Glomerular endothelial cell (primary cell): ENCODE results near the gene OIP5. TPM values are rescaled to one million over a fixed set of nuclear protein-coding genes. Genes with fewer than 3 reads are reported as not detected.
A peak's percentile ranks its signal among the peaks of the same experiment; 100 is the strongest.
"Not testable (repeated sequence)": the region's sequence is repeated elsewhere in the genome, so short reads cannot be mapped to it uniquely, and the experiment has no call there.

Experiments
- DNase-seq: peaks from one replicate; pipeline ENCODE4 v3.0.0-alpha.2; 2011; ENCODE audit warnings: low read depth, low spot score; ENCODE audit errors: extremely low read depth
- total RNA-seq: library from RNA; depleted of rRNA; stranded (reverse); fragments of >200 nt; gene quantifications from 2 replicates; pipeline ENCODE4 v1.2.3, GENCODE V29; 2015

OIP5 gene
- total RNA-seq, 1 donor from 2014 or later, result 2.9 TPM

DNA sequence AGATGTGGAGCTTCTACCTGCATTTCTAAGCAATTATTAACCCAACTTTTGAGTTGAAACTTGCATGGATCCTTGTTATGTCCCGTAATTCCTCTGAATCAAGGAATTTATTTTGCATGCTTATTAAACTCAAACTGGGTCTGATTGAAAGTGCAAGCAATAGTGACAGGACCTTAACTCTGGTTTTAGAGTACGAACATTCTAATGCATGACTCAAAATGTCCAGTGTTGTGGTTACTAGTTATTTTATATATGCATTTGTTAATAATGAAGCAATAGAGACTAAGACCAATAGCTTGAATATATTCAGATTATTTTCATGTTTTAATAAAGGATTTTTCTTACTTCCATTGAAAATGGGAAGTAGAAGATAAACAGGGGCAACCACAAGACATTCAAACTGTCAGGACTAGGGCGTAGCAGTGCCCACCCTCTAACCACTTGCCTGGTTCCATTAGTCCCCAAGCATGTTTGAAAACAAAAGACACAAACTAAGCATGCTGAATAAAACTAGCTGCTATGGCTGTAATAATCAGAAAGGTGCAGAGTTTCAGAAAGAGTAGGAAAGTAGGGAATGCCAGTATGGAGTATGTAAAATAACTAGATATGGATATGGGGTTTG, 28.1 kb downstream of the OIP5 start:
- no peak for DNase-seq

DNA sequence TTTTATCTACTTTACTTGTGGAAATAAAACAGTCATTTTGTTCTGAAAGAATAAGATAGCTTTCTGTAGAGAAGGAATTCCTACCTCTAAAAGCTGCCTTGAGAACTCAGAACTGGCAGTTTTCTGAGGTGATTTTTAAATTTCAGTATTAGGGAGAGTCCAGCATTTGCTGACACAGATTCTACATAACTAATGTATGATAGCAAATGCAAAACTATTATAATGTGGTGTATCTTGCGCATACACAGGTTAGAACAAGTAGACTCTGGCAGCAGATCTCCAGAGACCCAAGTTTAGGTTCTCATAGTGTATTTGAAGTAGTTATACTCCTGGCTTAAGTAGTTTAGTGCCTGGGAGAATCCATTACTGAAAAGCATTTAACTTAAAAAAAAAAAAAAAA, 30.8 kb downstream of the OIP5 start:
- no peak for DNase-seq

DNA sequence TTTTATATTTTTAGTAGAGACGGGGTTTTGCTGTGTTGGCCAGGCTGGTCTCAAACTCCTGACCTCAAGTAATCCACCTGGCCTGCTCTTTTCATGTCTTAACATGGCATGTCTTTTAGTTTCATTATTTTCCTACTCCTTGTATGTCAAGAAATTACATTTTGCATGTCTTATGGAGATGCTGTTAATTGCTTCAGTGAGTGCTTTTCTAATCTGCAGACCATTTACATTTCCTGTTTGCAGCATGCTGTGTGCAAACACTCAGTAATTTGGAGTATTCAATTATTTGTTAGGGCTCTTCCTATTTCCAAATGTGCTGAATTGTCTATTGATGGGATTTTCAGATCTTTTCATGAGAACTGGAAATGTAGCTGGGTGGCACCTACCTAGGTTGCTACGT, 31.3 kb downstream of the OIP5 start:
- not testable (repeated sequence) for DNase-seq

DNA sequence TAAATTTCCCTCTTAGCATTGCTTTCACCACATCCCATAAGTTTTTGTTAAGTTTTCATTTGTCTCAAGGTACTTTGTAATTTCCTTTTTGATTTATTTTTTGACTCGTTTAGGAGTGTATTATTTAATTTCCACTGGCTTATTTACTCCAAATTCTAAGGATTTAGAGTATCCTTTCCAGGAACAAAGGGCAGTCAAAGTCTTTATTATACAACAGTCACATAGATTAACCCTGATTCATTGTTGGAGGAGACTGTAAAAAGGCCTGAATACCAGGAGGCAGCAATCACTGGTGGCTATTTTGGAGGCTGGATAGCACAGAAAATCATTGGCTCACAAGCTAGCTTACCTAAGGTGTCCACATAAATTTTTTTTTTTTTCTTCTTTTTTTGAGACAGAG, 39.9 kb downstream of the OIP5 start:
- no peak for DNase-seq

DNA sequence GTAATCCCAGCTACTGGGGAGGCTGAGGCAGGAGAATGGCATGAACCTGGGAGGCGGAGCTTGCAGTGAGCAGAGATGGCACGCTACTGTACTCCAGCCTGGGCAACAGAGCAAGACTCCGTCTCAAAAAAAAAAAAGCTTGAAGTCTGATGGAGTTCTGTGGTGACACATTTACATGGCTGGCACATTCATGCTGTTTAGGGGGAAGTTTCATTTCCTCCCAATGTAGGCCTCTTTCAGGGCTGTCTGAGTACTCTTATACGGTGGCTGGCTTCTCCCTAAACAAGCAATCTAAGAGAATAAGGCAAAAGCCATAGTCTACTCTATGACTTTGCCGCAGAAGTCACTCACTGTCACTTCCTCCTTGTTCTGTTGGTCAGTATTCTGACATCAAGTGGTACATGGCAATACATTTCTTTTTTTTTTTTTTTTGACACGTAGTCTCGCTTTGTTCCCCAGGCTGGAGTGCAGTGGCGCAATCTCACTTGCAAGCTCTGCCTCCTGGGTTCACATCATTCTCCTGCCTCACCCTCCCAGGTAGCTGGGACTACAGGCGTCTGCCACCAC, 41.2 kb downstream of the OIP5 start:
- DNase-seq, result no peak

DNA sequence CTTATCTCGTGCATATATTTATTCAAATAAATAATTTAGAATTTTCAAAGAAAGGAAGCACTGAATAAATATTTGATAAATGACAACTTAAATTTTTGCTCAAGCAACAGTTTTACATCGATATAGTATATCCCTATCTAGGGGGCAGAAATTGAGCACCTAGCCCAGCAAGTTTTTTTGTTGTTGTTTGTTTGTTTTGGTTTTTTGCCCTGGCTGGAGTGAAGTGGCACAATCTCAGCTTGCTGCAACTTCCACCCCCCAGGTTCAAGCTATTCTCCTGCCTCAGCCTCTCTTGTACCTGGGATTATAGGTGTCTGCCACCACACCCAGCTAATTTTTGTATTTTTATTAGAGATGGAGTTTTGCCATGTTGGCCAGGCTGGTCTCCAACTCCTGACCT, 42.4 kb downstream of the OIP5 start:
- DNase-seq, result no peak

DNA sequence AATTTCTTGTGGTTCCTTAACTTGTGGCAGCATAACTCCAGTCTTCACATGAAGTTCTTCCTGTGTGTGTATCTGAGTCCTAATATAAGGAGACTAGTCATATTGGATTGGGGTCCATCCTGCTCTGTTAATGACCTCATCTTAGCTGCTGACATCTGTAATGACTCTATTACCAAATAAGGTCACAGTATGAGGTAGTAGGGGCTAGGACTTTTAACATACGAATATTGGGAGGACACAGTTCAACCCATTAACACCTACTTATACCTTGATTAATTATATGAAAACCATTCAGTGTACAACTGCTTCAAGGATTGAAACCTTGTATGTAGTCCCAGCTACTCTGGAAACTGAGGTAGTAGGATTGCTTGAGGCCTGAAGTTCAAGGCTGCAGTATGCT, 43.9 kb downstream of the OIP5 start:
- DNase-seq, result no peak

DNA sequence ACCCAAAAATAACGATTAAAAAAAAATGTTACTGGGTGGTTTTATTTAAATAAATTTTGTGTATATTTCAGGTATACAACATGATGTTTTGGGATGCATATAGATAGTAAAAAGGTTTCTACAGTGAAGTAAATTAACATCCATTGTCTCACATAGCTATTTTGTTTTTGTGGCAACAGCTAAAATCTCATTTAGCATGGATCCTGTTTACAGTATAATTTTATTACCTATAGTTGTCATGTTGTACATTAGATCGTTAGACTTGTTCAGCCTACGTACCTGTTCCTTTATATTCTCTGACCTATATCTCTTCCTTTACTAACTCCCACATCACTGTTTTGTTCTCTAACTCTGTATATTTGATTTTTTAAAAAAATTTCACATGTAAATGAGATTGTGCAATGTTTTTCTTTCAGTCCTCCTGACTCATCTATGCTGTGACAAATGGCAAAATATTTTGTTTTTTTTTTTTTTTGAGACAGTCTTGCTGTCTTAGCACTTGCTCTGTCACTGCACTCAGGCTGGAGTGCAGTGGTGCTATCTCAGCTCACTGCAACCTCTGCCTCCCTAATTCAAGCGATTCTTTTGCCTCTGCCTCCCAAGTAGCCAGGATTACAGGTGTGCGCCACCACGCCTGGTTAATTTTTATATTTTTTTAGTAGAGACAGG, 45.6 kb downstream of the OIP5 start:
- no peak for DNase-seq

DNA sequence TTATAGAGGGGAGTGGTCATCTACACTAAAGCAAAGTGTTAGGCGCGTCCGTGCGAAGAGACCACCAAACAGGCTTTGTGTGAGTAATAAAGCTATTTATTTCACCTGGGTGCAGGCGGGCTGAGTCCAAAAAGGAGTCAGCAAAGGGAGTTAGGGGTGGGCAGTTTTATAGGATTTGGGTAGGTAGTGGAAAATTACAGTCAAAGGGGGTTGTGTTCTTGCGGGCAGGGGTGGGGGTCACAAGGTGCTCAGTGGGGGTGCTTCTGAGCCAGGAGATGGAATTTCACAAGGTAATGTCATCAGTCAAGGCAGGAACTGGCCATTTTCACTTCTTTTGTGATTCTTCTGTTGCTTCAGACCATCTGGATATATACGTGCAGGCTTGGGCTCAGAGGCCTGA, 47.1 kb downstream of the OIP5 start:
- no peak for DNase-seq

DNA sequence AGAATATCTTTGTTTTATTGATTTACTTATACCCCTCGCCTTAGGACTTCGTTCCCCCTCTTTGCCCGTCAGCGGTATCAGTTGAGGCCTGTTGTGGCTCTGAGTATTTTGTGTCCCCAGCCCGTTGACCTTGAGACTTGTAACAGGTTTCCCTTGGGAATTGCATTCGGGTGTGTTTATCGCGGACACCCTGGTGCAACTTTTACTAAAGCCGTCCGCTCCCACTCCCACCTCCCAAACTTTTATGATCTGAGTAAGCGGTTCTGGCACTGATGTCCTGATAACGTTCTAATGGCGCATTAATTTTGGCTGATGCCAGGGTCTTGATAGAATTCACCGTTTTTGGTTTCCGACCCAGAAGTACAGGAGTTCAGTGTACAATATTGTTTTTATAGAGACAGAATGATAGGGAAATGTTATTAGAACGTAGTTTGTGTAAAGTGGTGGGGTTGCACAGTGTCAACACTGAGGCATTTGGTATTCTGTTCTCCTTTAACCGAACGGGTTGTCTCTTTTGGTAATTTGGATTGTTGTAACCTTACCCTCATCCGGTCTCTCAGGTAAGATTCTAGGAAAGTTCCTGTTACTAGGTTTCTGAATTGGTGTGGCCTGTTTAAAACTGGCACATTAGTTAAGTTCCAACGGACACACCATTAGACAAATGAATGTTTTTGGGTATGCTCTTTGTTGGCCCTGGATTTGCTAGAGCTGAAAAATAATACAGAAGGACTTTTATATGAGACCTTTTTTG, 47.8 kb downstream of the OIP5 start:
- no peak for DNase-seq

DNA sequence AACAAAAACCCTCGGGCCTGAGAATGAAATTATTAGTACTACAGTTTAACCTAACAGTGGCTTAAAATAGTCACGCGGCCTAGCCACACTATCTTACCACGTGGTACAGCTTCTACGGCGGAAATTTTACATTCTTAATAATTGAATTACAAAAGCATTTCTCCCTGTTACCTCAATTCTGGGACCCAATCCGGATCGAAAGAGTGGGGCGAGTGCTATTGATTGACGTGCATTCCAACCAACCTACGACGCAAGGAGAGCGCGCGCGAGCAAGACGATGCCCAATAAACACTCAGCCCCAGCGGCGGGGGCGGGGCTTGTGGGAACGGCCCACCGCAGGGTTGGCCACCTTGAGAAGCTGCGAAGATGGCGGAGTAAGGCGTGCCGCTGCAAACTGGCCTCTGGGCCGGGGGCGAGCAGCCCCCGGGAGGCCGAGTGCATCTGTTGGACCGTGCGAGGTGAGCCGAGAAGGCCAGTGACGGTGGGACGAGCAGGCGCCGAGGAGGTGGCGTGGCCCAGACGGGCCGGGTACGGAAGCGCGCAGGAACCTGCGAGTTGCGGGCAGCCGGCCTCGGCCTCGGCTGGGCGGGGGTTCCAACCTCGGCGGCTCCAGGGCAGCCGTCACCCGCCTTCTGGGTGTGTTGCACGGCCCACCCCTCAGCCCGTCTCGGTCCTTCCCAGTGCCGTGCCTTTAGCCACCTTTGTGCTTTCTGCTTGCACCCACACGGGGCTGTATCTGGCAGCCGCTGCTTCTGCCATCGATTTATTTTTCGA, 48.6 kb downstream of the OIP5 start:
- DNase-seq, result peak; percentile 97

DNA sequence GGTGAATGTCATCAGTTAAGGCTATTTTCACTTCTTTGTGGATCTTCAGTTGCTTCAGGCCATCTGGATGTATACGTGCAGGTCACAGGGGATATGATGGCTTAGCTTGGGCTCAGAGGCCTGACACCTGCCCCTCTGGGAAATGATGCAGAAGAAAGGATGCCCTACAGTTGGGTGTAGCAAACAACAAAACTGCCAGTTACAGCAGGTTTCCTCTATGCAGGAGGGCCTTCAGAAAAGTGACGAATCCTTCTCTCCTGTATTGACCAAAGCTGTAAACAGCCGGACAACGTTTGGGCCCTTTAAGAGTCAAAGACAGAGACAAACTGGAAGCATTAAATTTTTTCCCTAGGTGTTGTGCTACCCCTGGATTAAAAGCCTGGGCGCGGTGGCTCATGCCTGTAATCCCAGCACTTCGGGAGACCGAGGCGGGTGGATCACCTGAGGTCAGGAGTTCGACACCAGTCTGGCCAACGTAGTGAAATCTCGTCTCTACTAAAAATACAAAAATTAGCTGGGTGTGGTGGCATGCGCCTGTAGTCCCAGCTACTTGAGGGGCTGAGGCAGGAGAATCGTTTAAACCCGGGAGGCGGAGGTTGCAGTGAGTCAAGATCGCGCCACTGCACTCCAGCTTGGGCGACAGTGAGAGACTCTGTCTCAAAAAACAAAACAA, 49.3 kb downstream of the OIP5 start:
- not testable (repeated sequence) for DNase-seq

DNA sequence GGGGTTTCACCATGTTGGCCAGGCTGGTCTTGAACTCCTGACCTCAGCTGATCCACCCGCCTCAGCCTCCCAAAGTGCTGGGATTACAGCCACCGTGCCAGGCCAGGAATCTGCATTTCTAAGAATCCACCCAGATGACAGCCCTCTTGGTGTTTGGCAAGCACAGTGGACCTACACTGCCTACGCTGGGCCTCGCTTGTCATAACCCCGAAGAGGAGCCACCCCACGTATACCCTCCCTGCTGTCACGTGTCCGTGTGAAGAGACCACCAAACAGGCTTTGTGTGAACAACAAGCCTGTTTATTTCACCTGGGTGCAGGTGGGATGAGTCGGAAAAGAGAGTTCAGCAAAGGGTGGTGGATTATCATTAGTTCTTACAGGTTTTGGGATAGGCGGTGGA, 50.0 kb downstream of the OIP5 start:
- DNase-seq, result not testable (repeated sequence)

DNA sequence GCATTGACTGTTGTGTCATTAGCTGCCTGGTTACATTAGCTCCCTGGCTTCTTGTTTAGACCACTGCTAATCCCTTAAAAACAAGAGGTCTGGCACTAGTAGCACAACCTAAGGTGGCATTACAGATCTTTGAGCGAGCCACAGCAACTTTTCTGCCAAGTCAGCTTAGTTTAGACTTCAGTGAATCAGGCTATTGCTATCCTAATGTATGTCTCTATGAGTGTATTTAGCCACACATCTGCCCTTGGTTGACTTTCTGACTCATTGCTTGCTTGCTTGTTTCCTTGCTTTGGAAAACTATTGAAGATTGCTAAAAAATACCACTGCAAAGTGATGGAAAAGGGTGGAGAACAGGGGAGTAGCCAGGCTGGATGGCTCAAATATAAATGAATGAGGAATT, 51.2 kb downstream of the OIP5 start:
- DNase-seq, result no peak

DNA sequence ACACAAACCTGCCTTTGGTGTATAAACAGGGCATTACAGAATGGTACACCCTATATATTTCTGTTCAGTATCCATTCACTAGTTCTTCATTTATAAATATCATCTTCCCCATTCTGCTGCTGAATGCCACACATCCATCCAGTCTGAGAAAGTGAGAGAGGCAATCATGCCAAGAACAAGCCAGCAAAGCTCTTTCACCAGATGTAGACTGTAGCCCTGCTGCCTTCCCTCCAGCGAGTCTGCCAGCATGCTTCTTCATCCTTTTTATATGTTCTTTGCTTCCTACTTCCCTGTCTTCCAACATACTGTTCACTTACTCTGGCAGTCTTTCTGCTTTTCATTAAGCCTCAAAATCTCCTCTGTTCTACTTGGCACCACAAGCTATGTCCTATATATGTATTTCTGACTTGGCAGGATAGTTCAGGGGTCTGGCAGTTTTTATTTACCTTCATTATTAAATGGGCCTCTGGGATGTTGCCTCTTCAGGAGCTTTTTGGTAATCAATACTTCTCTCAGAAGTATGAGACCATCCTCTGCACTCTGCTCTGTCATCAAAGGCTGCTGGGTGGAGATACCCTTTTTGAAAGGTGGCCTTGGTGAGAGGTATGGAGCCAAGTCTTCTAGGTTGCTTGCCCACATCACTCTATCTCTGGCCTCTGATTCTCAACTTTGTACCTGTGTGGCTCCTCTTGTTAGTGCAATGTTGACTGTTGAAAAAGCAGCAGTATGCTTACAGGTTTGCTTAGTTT, 52.7 kb downstream of the OIP5 start:
- no peak for DNase-seq

DNA sequence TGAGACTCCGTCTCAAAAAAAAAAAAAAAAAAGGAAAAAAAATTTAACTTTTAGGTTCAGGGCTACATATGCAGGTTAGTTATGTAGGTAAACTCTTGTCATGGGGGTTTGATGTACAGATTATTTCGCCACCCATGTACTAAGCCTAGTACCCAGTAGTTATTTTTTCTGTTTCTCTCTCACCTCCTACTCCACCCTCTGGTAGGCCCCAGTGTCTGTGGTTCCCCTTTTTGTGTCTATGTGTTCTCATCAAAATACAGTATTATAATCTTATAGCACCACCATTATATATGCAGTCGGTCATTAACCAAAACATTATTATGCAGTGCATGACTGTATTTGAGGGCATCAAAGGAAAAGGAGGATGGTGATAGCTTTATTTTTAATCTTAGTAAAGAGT, 54.1 kb downstream of the OIP5 start:
- no peak for DNase-seq

DNA sequence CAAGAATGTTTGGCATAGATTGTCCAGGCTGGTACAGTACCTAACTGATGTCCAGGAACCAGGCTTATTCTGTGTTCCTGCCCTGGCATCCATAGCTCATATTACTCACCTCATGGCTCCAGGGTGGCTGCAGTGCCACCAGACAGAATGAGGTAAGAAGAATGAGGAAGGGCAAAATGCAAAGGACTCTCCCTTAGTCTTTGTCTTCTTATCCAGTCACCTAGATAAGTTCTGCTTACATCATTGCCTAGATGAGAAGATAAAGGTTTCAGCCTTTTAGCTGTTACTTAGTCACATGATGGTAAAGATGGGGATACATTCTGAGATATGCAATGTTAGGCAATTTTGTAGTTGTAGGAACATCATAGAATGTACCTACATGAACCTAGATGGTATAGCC, 55.6 kb downstream of the OIP5 start:
- DNase-seq, result no peak

DNA sequence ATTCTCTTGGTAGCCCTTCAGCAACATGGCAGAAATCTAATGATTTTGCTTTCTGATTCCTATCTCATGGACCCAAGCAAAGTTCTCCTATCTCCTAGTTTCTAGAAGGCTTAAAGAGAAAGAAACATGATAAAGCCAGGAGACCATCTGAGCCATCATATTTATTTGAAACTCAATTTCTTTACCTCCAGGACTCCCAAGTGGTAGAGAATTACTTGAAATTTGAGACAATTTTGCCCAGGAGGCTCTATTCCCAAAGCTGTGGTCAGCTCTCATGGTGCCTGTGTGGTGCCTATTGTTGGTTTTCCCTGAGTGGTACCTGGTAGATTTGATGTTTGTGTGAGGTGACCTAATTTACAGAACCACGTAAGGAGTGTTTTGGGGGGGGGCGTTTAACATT, 62.5 kb downstream of the OIP5 start:
- no peak for DNase-seq

DNA sequence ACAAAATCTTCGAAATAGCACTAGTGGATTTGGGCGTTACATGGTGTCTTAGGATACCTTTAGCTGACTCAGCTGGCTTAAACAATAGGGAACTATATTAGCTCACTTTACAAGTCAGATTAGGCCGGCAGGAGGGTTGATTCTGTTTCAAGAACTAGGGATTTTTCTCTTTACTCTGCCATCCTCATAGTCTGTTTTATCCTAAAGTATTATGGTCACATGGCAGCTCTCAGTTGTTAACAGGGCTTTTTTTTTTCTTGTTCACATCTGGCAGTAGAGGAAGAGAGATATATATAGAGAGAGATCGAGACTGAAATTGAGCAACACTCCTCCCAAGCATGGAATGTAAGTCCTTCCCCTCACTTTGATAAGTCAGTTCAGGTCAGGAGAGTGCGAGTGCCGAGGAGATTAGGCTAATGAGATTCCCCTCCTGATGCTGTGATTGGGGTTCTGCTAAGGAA, 68.5 kb downstream of the OIP5 start:
- DNase-seq, result no peak

DNA sequence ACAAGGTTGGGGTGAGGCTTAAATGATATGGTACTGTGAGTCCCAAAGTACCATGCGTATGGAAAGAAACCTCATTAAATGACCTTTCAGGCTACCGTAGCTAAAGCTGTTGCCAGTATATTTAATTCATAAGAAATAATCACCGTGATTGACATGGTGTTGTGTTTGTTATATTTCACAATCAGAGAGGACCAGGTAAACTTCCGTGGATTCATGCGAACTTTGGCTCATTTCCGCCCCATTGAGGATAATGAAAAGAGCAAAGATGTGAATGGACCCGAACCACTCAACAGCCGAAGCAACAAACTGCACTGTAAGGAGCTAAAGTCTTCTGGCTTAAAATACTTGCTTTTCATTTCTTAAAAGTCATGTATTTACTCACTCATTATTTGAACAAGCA, 69.8 kb downstream of the OIP5 start:
- DNase-seq, result no peak
